ENCODE measurements around the gene SLX4IP. TPM values are rescaled to one million over a fixed set of nuclear protein-coding genes. Genes with fewer than 3 reads are reported as not detected.

SLX4IP gene
- total RNA-seq, 1 experiment from 2014 or later = 7.4 TPM

DNA sequence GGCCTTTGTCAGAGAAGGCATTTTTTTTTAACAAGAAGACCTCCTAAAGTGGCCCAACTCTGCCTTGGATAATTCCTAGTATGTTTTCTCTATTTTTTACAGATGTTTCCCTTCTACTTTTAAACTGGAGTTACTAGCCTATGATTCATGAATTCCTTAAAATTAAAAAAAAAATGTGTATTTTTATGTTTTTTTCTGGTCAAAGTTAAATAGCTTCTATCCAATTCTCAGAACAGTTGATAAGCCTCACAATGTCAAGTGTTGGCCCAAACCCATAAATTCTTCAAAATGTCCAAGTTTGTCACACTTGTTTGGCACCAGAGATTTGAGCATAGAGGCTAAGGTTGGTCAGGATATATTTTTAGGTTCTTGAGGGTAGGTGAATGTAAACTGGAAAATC is 174.7 kb downstream of the SLX4IP start:
- DNase-seq (ENCODE audit: low spot score) (no peak), ATAC-seq (no peak)
- no peak overlapping the region for H3K27ac Mint-ChIP-seq
- peaks cover 2% of the 10 kb centered on the region; the same call in 1 of the 2 replicates for H3K36me3 Mint-ChIP-seq
- ChIA-PET POLR2A (no interaction called here), CTCF (interaction anchor here (0.8 to 1.1 kb wide), 3 partner anchors 28 to 62 kb away, joined by 3 to 4 read pairs (median 4); no protein-coding TSS in a partner anchor)
- H3K27me3 Mint-ChIP-seq (ENCODE audit: low read depth) = no peaks in the 10 kb centered on the region
- TF ChIP-seq IRF2 (CRISPR knock-in tag; IDR thresholded peaks at IDR 0.05; ENCODE audit: borderline replicate concordance, low read depth) (no peak), ZNF416 (CRISPR knock-in tag; IDR thresholded peaks at IDR 0.05) (no peak), KAT7 (CRISPR knock-in tag; IDR thresholded peaks at IDR 0.05; ENCODE audit: borderline replicate concordance) (no peak), ZNF671 (CRISPR knock-in tag; IDR thresholded peaks at IDR 0.05) (no peak), TEAD1 (CRISPR knock-in tag; IDR thresholded peaks at IDR 0.05) (no peak), NFATC4 (CRISPR knock-in tag; IDR thresholded peaks at IDR 0.05) (no peak), ZBTB21 (CRISPR knock-in tag; IDR thresholded peaks at IDR 0.05; ENCODE audit: borderline replicate concordance) (no peak), ZNF317 (CRISPR knock-in tag; IDR thresholded peaks at IDR 0.05; ENCODE audit: borderline replicate concordance, low read depth) (no peak), ESRRA (CRISPR knock-in tag; IDR thresholded peaks at IDR 0.05; ENCODE audit: borderline replicate concordance) (no peak), NFE2L1 (CRISPR knock-in tag; IDR thresholded peaks at IDR 0.05) (no peak), ETV6 (CRISPR knock-in tag; IDR thresholded peaks at IDR 0.05) (no peak)
- TF ChIP-seq, protein P1, sequence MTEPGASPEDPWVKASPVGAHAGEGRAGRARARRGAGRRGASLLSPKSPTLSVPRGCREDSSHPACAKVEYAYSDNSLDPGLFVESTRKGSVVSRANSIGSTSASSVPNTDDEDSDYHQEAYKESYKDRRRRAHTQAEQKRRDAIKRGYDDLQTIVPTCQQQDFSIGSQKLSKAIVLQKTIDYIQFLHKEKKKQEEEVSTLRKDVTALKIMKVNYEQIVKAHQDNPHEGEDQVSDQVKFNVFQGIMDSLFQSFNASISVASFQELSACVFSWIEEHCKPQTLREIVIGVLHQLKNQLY (CRISPR knock-in tag; IDR thresholded peaks at IDR 0.05) = no peak
- TF ChIP-seq, protein P2, sequence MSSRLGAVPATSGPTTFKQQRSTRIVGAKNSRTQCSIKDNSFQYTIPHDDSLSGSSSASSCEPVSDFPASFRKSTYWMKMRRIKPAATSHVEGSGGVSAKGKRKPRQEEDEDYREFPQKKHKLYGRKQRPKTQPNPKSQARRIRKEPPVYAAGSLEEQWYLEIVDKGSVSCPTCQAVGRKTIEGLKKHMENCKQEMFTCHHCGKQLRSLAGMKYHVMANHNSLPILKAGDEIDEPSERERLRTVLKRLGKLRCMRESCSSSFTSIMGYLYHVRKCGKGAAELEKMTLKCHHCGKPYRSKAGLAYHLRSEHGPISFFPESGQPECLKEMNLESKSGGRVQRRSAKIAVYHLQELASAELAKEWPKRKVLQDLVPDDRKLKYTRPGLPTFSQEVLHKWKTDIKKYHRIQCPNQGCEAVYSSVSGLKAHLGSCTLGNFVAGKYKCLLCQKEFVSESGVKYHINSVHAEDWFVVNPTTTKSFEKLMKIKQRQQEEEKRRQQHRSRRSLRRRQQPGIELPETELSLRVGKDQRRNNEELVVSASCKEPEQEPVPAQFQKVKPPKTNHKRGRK (CRISPR knock-in tag; IDR thresholded peaks at IDR 0.05; ENCODE audit: borderline replicate concordance) = no peak
- TF ChIP-seq, protein P3, sequence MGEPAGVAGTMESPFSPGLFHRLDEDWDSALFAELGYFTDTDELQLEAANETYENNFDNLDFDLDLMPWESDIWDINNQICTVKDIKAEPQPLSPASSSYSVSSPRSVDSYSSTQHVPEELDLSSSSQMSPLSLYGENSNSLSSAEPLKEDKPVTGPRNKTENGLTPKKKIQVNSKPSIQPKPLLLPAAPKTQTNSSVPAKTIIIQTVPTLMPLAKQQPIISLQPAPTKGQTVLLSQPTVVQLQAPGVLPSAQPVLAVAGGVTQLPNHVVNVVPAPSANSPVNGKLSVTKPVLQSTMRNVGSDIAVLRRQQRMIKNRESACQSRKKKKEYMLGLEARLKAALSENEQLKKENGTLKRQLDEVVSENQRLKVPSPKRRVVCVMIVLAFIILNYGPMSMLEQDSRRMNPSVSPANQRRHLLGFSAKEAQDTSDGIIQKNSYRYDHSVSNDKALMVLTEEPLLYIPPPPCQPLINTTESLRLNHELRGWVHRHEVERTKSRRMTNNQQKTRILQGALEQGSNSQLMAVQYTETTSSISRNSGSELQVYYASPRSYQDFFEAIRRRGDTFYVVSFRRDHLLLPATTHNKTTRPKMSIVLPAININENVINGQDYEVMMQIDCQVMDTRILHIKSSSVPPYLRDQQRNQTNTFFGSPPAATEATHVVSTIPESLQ (CRISPR knock-in tag; IDR thresholded peaks at IDR 0.05) = no peak
- TF ChIP-seq, protein P4, sequence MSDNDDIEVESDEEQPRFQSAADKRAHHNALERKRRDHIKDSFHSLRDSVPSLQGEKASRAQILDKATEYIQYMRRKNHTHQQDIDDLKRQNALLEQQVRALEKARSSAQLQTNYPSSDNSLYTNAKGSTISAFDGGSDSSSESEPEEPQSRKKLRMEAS (CRISPR knock-in tag; IDR thresholded peaks at IDR 0.05) = no peak
- TF ChIP-seq, protein P5, sequence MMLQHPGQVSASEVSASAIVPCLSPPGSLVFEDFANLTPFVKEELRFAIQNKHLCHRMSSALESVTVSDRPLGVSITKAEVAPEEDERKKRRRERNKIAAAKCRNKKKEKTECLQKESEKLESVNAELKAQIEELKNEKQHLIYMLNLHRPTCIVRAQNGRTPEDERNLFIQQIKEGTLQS (CRISPR knock-in tag; conservative IDR thresholded peaks at IDR 0.05) = no peak
- H3K4me1 Mint-ChIP-seq = peaks cover 11% of the 10 kb centered on the region
- H3K4me3 Mint-ChIP-seq = no peak overlapping the region
- no peaks in the 10 kb centered on the region for H3K9me3 Mint-ChIP-seq

DNA sequence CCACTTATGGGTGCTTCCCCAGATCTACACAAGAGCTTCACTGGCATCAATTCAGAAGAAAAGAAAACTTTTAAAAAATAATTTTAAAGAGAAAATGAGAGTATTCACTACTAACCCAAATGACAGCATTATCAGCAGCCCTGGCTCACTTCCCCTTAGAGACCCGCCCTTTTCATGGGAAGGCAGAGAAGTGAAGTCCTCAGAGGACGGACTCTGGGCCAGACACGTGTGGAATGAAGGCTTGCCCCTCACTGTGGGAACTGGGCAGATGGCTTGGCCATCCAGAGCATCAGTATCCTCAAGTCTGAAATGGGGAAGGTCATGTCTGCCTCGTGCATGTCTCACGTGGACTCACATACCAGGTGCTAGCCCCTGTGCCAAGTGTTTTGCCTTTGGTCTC is 175.1 kb downstream of the SLX4IP start:
- no peaks in the 10 kb centered on the region; the same call in 1 of the 2 replicates for H3K27me3 Mint-ChIP-seq (ENCODE audit: low read depth)
- H3K27ac Mint-ChIP-seq = no peak overlapping the region
- no peak overlapping the region for H3K4me3 Mint-ChIP-seq
- ATAC-seq = no peak
- DNase-seq (ENCODE audit: low spot score) = no peak
- ChIA-PET POLR2A (no interaction called here), CTCF (no interaction called here)
- H3K4me1 Mint-ChIP-seq = peaks cover 11% of the 10 kb centered on the region
- H3K36me3 Mint-ChIP-seq = peaks cover 2% of the 10 kb centered on the region; the same call in 1 of the 2 replicates
- H3K9me3 Mint-ChIP-seq = no peaks in the 10 kb centered on the region
- TF ChIP-seq RORB (CRISPR knock-in tag; IDR thresholded peaks at IDR 0.05) (no peak), NR1H2 (CRISPR knock-in tag; IDR thresholded peaks at IDR 0.05) (no peak), SMAD4 (CRISPR knock-in tag; IDR thresholded peaks at IDR 0.05) (no peak), SP1 (CRISPR knock-in tag; conservative IDR thresholded peaks at IDR 0.05) (no peak), ESRRA (CRISPR knock-in tag; IDR thresholded peaks at IDR 0.05; ENCODE audit: borderline replicate concordance) (no peak), GTF2I (CRISPR knock-in tag; conservative IDR thresholded peaks at IDR 0.05) (no peak), NR2C2 (CRISPR knock-in tag; IDR thresholded peaks at IDR 0.05) (no peak), NFATC4 (CRISPR knock-in tag; IDR thresholded peaks at IDR 0.05) (no peak)
- TF ChIP-seq, protein P6, sequence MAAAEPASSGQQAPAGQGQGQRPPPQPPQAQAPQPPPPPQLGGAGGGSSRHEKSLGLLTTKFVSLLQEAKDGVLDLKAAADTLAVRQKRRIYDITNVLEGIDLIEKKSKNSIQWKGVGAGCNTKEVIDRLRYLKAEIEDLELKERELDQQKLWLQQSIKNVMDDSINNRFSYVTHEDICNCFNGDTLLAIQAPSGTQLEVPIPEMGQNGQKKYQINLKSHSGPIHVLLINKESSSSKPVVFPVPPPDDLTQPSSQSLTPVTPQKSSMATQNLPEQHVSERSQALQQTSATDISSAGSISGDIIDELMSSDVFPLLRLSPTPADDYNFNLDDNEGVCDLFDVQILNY (CRISPR knock-in tag; IDR thresholded peaks at IDR 0.05) = no peak
- TF ChIP-seq, protein P7, sequence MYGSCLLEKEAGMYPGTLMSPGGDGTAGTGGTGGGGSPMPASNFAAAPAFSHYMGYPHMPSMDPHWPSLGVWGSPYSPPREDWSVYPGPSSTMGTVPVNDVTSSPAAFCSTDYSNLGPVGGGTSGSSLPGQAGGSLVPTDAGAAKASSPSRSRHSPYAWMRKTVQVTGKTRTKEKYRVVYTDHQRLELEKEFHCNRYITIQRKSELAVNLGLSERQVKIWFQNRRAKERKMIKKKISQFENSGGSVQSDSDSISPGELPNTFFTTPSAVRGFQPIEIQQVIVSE (CRISPR knock-in tag; IDR thresholded peaks at IDR 0.05; ENCODE audit: borderline replicate concordance) = no peak
- TF ChIP-seq, protein P8, sequence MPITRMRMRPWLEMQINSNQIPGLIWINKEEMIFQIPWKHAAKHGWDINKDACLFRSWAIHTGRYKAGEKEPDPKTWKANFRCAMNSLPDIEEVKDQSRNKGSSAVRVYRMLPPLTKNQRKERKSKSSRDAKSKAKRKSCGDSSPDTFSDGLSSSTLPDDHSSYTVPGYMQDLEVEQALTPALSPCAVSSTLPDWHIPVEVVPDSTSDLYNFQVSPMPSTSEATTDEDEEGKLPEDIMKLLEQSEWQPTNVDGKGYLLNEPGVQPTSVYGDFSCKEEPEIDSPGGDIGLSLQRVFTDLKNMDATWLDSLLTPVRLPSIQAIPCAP (CRISPR knock-in tag; IDR thresholded peaks at IDR 0.05) = no peak
- TF ChIP-seq, protein P9, sequence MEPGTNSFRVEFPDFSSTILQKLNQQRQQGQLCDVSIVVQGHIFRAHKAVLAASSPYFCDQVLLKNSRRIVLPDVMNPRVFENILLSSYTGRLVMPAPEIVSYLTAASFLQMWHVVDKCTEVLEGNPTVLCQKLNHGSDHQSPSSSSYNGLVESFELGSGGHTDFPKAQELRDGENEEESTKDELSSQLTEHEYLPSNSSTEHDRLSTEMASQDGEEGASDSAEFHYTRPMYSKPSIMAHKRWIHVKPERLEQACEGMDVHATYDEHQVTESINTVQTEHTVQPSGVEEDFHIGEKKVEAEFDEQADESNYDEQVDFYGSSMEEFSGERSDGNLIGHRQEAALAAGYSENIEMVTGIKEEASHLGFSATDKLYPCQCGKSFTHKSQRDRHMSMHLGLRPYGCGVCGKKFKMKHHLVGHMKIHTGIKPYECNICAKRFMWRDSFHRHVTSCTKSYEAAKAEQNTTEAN (CRISPR knock-in tag; IDR thresholded peaks at IDR 0.05) = no peak
- TF ChIP-seq, protein P10, sequence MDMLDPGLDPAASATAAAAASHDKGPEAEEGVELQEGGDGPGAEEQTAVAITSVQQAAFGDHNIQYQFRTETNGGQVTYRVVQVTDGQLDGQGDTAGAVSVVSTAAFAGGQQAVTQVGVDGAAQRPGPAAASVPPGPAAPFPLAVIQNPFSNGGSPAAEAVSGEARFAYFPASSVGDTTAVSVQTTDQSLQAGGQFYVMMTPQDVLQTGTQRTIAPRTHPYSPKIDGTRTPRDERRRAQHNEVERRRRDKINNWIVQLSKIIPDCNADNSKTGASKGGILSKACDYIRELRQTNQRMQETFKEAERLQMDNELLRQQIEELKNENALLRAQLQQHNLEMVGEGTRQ (CRISPR knock-in tag; IDR thresholded peaks at IDR 0.05) = no peak

Measured in WTC11 (cell line).